Measurements from ENCODE around the gene TBXAS1. TPM values are rescaled to one million over a fixed set of nuclear protein-coding genes. Genes with fewer than 3 reads are reported as not detected.
A peak's percentile ranks its signal among the peaks of the same experiment; 100 is the strongest.

Gene TBXAS1
- 10 to 100 TPM; 30.1 to 66.6 TPM for total RNA-seq

GRCh38 chr7:139829025-139829774, at the start of gene TBXAS1:
TSS of gene TBXAS1 (plus strand) at chr7:139829264. CDS start at chr7:139829391, 127 bp downstream.
- no peaks in the 10 kb centered on the region for H3K9me3 ChIP-seq
- no peaks in the 10 kb centered on the region for H3K27me3 ChIP-seq (replicated peaks; ENCODE audit: insufficient read depth)
- TF ChIP-seq CTCF (IDR thresholded peaks at IDR 0.05): no peak
- peak within 1 kb of the TSS; percentile 54 for H3K4me3 ChIP-seq
- ATAC-seq (ENCODE audit: insufficient number of reproducible peaks, low FRiP score, low read depth) (no peak), DNase-seq (ENCODE audit: low spot score) (no peak)
- no peaks in the 10 kb centered on the region for H3K4me1 ChIP-seq (ENCODE audit: control insufficient read depth in 1 of 2, low read depth in 2 of 2)
- H3K36me3 ChIP-seq: no peaks in the 10 kb centered on the region
- H3K27ac ChIP-seq: no peak within 1 kb of the TSS

DNA sequence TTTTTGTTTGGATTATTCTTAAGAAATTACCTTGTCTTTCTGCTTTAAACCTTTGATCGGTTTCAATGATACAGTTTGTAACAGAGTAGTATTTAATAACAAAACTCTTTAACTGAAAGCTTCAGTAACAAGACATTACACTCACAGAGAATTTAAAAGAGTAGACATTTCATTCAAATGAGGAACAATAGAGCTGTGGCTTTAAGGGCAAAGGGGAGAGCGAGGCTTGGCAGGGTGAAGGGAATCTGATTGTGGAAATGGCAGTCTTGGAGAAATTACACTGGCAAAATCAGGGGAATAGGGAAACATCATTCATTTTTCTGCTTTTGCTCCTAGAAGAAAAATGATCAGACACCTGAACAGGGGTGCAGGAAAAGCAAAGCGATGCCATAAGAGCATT, 46.1 kb upstream of the TBXAS1 start:
- no peaks in the 10 kb centered on the region for H3K9me3 ChIP-seq
- H3K4me1 ChIP-seq (ENCODE audit: control insufficient read depth in 1 of 2, low read depth in 2 of 2): peaks cover 0 to 12% of the 10 kb centered on the region in 2 donors
- no peak overlapping the region for H3K4me3 ChIP-seq
- H3K27ac ChIP-seq: no peak overlapping the region
- no peak for TF ChIP-seq CTCF (IDR thresholded peaks at IDR 0.05)
- no peak for ATAC-seq (ENCODE audit: insufficient number of reproducible peaks, low FRiP score, low read depth)
- no peaks in the 10 kb centered on the region for H3K27me3 ChIP-seq (replicated peaks; ENCODE audit: insufficient read depth)
- no peaks in the 10 kb centered on the region for H3K36me3 ChIP-seq
- no peak for DNase-seq (ENCODE audit: low spot score)

DNA sequence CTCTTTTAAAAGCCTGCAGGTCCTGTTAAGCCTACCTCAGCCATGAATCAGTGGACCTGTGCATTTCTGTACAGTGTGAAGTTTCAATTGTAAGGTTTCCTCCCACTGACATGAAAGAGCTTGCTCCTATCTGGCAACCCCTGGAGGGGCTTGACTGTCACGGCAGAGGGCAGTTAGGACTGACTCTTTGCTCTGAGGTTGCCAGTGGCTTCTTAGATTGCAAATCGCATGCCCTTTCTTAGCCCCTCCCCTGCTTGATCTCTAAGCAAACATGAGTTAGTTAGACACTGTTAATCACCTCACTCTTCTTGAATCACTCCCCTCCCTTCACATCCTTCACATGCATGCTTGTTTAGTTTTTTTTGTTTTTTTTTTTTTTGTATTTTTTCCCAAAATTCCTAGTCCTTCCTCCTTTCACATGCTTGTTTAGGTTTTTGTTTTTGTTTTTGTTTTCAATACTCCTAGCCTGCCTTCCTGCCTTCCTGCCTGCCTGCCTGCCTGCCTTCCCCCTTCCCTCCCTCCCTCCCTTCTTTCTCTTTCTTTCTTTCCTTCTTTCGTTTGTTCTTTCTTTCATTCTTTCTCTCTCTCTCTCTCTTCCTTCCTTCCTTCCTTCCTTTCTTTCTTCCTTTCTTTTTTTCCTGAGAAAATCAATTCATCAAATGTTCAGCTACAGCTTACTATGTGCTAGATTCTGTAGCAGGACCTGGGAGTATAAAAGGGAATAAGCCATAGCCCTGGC, 45.2 kb upstream of the TBXAS1 start:
- H3K27ac ChIP-seq: no peak overlapping the region
- H3K4me1 ChIP-seq (ENCODE audit: control insufficient read depth in 1 of 2, low read depth in 2 of 2): peaks cover 0 to 9% of the 10 kb centered on the region in 2 donors
- no peaks in the 10 kb centered on the region for H3K36me3 ChIP-seq
- no peaks in the 10 kb centered on the region for H3K9me3 ChIP-seq
- H3K27me3 ChIP-seq (replicated peaks; ENCODE audit: insufficient read depth): no peaks in the 10 kb centered on the region
- DNase-seq (ENCODE audit: low spot score) (no peak), ATAC-seq (ENCODE audit: insufficient number of reproducible peaks, low FRiP score, low read depth) (no peak)
- H3K4me3 ChIP-seq: no peak overlapping the region
- TF ChIP-seq CTCF (IDR thresholded peaks at IDR 0.05): no peak

GRCh38 chr7:139784648-139785047, 44.4 kb upstream of the TBXAS1 start:
- Histone ChIP-seq H3K4me3 (no peak overlapping the region), H3K36me3 (no peaks in the 10 kb centered on the region), H3K4me1 (ENCODE audit: control insufficient read depth in 1 of 2, low read depth in 2 of 2) (peaks cover 0 to under 1% of the 10 kb centered on the region in 2 donors), H3K27ac (no peak overlapping the region), H3K9me3 (no peaks in the 10 kb centered on the region), H3K27me3 (replicated peaks; ENCODE audit: insufficient read depth) (no peaks in the 10 kb centered on the region)
- no peak for TF ChIP-seq CTCF (IDR thresholded peaks at IDR 0.05)
- no peak for DNase-seq (ENCODE audit: low spot score)
- no peak for ATAC-seq (ENCODE audit: insufficient number of reproducible peaks, low FRiP score, low read depth)

DNA sequence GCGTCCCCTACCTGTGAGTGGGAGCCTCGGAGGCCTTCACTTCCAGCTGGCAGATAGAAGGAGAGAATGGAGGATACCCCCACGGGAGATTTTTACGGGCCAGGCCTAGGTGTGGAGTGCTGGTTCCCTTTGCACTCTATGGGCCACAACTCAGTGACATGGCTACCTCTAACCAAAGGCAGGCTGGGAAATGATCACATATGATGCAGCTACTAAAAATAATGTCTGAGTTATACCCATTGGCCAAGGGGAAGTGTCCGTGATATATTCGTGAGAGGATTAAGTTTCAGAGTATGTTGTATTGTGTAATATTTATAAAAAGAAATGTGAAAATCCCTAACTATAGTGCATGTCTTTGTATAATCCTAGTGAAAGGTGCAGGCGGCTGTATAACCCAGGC, 37.7 kb upstream of the TBXAS1 start:
- H3K27me3 ChIP-seq (replicated peaks; ENCODE audit: insufficient read depth): no peaks in the 10 kb centered on the region
- DNase-seq (ENCODE audit: low spot score) (no peak), ATAC-seq (ENCODE audit: insufficient number of reproducible peaks, low FRiP score, low read depth) (no peak)
- H3K9me3 ChIP-seq: no peaks in the 10 kb centered on the region
- H3K36me3 ChIP-seq: no peaks in the 10 kb centered on the region
- H3K27ac ChIP-seq: no peak overlapping the region
- TF ChIP-seq CTCF (IDR thresholded peaks at IDR 0.05): no peak
- no peak overlapping the region for H3K4me3 ChIP-seq
- no peaks in the 10 kb centered on the region for H3K4me1 ChIP-seq (ENCODE audit: control insufficient read depth in 1 of 2, low read depth in 2 of 2)

All from thoracic aorta (tissue), 2 donors.